ENCODE data around the gene P3H3.

DNA sequence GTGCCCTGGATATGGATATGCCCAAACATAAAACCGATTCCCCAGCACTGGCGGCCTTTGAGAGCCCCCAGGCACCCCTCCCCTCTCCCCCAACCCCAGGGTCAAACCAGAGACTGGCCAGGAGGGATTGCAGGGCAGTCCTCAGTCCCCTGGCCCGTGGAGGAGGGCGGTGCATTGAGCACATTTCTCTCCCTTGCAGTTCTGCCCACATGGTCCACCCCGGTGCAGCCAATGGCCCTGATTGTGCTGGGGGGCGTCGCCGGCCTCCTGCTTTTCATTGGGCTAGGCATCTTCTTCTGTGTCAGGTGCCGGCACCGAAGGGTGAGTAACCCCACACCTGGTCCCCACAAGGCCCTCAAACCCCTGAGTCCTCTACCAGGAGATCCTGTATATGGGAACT lies 10.0 kb upstream of the P3H3 start:
- TF ChIP-seq, protein P1, sequence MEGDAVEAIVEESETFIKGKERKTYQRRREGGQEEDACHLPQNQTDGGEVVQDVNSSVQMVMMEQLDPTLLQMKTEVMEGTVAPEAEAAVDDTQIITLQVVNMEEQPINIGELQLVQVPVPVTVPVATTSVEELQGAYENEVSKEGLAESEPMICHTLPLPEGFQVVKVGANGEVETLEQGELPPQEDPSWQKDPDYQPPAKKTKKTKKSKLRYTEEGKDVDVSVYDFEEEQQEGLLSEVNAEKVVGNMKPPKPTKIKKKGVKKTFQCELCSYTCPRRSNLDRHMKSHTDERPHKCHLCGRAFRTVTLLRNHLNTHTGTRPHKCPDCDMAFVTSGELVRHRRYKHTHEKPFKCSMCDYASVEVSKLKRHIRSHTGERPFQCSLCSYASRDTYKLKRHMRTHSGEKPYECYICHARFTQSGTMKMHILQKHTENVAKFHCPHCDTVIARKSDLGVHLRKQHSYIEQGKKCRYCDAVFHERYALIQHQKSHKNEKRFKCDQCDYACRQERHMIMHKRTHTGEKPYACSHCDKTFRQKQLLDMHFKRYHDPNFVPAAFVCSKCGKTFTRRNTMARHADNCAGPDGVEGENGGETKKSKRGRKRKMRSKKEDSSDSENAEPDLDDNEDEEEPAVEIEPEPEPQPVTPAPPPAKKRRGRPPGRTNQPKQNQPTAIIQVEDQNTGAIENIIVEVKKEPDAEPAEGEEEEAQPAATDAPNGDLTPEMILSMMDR (IDR thresholded peaks at IDR 0.05) = no peak
- no peak for TF ChIP-seq POLR2A (IDR thresholded peaks at IDR 0.05)
- no peak for TF ChIP-seq POLR2AphosphoS5 (IDR thresholded peaks at IDR 0.05)

Data from breast epithelium (tissue), 3 donors.